Naive B cell (primary cell): ENCODE data around the gene CCDC40. TPM values are rescaled to one million over a fixed set of nuclear protein-coding genes. Genes with fewer than 3 reads are reported as not detected.

Experiments
- ATAC-seq, 2 donors: fragments of 150-1000 bp; cut with Tn5 transposase; 2 replicates each; pipeline ENCODE4 v1.10.0; 2021; ENCODE audit warnings: low read depth in 2 of 2, mild to moderate bottlenecking in 2 of 2, moderate library complexity in 2 of 2
- DNase-seq: peaks from one replicate; pipeline ENCODE4 v3.0.0; 2022
- H3K27ac Mint-ChIP-seq, 6 donors: one replicate each; pipeline ENCODE4 v1.8.0; 2020 to 2022; ENCODE audit warnings: mild to moderate bottlenecking in 6 of 6, mixed read lengths in 6 of 6, moderate library complexity in 5 of 6, inconsistent platforms in 2 of 6
- H3K27me3 Mint-ChIP-seq, 3 donors: one replicate each; pipeline ENCODE4 v1.8.0; 2021 to 2022; ENCODE audit warnings: mixed read lengths in 3 of 3, mild to moderate bottlenecking in 1 of 3
- H3K36me3 Mint-ChIP-seq, 2 donors: one replicate each; pipeline ENCODE4 v1.8.0; 2020 to 2022; ENCODE audit warnings: mixed read lengths in 2 of 2, inconsistent platforms in 1 of 2, mild to moderate bottlenecking in 1 of 2
- H3K4me1 Mint-ChIP-seq, 3 donors: one replicate each; pipeline ENCODE4 v1.8.0; 2020 to 2022; ENCODE audit warnings: mixed read lengths in 3 of 3, inconsistent platforms in 1 of 3, mild to moderate bottlenecking in 1 of 3, moderate library complexity in 1 of 3
- H3K4me3 Mint-ChIP-seq, 8 donors: one replicate each; pipeline ENCODE4 v1.8.0; 2020 to 2022; ENCODE audit warnings: mild to moderate bottlenecking in 8 of 8, mixed read lengths in 8 of 8, moderate library complexity in 8 of 8, inconsistent platforms in 2 of 8
- H3K9me3 Mint-ChIP-seq, 7 donors: one replicate each; pipeline ENCODE4 v1.8.0; 2020 to 2022; ENCODE audit warnings: mixed read lengths in 7 of 7, mild to moderate bottlenecking in 5 of 7, inconsistent platforms in 2 of 7, moderate library complexity in 1 of 7
- polyA plus RNA-seq, 6 donors: library from polyadenylated mRNA; unstranded; fragments of 300-500 nt; fragmentation: Illumina TruSeq; gene quantifications; one replicate each; pipeline ENCODE4 v1.2.3, GENCODE V29; 2021; ENCODE audit warnings: low read depth in 6 of 6

Gene CCDC40, protein sequence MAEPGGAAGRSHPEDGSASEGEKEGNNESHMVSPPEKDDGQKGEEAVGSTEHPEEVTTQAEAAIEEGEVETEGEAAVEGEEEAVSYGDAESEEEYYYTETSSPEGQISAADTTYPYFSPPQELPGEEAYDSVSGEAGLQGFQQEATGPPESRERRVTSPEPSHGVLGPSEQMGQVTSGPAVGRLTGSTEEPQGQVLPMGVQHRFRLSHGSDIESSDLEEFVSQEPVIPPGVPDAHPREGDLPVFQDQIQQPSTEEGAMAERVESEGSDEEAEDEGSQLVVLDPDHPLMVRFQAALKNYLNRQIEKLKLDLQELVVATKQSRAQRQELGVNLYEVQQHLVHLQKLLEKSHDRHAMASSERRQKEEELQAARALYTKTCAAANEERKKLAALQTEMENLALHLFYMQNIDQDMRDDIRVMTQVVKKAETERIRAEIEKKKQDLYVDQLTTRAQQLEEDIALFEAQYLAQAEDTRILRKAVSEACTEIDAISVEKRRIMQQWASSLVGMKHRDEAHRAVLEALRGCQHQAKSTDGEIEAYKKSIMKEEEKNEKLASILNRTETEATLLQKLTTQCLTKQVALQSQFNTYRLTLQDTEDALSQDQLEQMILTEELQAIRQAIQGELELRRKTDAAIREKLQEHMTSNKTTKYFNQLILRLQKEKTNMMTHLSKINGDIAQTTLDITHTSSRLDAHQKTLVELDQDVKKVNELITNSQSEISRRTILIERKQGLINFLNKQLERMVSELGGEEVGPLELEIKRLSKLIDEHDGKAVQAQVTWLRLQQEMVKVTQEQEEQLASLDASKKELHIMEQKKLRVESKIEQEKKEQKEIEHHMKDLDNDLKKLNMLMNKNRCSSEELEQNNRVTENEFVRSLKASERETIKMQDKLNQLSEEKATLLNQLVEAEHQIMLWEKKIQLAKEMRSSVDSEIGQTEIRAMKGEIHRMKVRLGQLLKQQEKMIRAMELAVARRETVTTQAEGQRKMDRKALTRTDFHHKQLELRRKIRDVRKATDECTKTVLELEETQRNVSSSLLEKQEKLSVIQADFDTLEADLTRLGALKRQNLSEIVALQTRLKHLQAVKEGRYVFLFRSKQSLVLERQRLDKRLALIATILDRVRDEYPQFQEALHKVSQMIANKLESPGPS
- not detected for polyA plus RNA-seq

DNA sequence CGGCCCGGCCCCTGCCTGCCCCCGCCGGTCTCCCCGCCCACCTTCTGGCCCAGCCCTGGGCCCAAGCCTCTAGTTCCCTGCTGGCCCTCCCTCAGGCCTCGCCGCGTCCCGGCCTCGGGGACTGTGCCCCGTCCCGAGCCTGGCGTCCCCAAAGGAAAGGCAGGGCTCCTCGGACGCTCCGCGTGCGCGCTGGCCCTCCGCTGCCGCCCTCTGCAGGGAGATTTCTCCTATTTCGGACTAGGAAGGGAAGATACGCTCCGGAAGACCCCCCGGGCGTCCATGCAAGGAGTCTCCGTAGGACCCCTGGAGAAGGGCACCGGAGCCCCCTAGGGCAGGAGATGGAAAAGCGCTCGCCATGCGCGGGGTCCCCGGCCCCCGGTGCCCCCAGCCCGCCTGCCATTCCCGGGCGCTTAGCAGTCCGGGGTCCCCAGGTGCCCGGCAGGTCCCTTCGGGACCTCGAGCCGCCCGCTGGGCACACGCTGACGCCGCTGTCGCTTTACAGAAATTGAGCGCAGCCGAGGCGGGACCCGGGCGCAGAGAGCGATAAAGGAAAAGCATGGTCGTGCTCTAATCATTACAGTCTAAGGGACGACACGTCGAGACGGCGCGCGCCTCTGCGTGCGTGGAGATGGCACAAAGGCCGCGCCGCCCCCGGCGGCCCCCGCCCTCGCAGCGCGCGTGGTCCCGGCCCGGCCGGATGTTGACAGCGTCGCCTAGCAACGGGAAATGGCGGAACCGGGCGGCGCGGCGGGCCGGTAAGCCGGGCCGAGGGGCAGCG is at the start of gene CCDC40:
Gene CCDC40, plus strand, starts transcription at position 706 of the 778 bp plus-strand sequence. Its CDS starts 21 bp downstream, at position 727.
- DNase-seq (peak; percentile 88), ATAC-seq (peak; percentile 77 to 78)
- H3K9me3 Mint-ChIP-seq: no peaks in the 10 kb centered on the region
- H3K4me1 Mint-ChIP-seq: peaks cover 7 to 25% (median 9%) of the 10 kb centered on the region in 3 donors
- peaks cover 0 to 12% (median 8%) of the 10 kb centered on the region in 3 donors for H3K27me3 Mint-ChIP-seq
- H3K27ac Mint-ChIP-seq: peak within 1 kb of the TSS; percentile 96 to 100 (median 98)
- H3K36me3 Mint-ChIP-seq: no peaks in the 10 kb centered on the region
- H3K4me3 Mint-ChIP-seq: peak within 1 kb of the TSS; percentile 83 to 94 (median 86)

DNA sequence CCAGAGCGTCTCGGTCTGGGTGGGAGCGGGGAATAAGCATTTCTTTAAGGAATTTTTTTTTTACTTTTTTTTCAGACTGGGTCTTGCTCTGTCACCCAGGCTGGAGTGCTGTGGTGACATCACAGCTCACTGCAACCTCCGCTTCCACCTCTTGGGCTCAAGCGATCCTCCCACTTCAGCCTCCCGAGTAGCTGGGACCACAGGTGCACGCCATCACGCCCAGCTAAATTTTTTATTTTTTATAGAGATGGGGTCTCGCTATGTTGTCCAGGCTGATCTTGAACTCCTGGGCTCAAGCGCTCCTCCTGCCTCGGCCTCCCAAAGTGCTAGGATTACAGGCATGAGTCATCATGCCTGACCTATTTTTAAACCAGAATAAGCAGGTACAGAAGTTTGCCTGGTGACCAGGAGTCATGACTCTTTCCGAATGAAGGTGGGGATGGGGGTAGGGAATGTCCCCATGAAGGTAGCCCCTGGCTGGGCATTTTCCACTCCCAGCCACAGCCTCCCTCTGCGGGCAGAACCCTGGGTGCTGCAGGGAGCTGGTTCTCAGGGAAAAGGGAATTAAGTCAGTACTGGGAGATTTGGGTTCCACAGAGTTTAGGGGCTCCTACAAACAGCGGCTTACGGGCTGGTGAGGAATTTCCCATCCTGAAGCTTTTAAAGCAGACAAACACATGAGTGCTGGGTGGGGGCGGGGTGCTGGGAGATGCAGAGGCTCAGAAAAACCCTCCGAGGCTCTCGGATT is 49.1 kb upstream of the CCDC40 start:
- ATAC-seq (no peak), DNase-seq (no peak)
- Mint-ChIP-seq H3K36me3 (no peaks in the 10 kb centered on the region), H3K4me1 (peaks cover 5 to 15% (median 8%) of the 10 kb centered on the region in 3 donors), H3K27me3 (peaks cover 0 to 2% (median under 1%) of the 10 kb centered on the region in 3 donors), H3K9me3 (no peaks in the 10 kb centered on the region), H3K4me3 (no peak overlapping the region), H3K27ac (no peak overlapping the region)

- Mint-ChIP-seq H3K4me1 (peaks cover 10 to 20% (median 12%) of the 10 kb centered on the region in 3 donors), H3K27ac (no peak overlapping the region), H3K9me3 (no peaks in the 10 kb centered on the region), H3K36me3 (no peaks in the 10 kb centered on the region), H3K4me3 (no peak overlapping the region), H3K27me3 (peaks cover 0 to 7% (median 3%) of the 10 kb centered on the region in 3 donors)
- DNase-seq (no peak), ATAC-seq (no peak)
These were observed 48.6 kb upstream of the CCDC40 start for GRCh38 chr17:79987935-79988184.

- H3K4me3 Mint-ChIP-seq: no peak overlapping the region
- ATAC-seq (no peak), DNase-seq (no peak)
- no peaks in the 10 kb centered on the region for H3K9me3 Mint-ChIP-seq
- H3K36me3 Mint-ChIP-seq: no peaks in the 10 kb centered on the region
- H3K4me1 Mint-ChIP-seq: peaks cover 12 to 25% (median 15%) of the 10 kb centered on the region in 3 donors
- peaks cover 0 to 9% (median 3%) of the 10 kb centered on the region in 3 donors for H3K27me3 Mint-ChIP-seq
- no peak overlapping the region for H3K27ac Mint-ChIP-seq
These were observed 48.1 kb upstream of the CCDC40 start for GRCh38 chr17:79988185-79988971.

DNA sequence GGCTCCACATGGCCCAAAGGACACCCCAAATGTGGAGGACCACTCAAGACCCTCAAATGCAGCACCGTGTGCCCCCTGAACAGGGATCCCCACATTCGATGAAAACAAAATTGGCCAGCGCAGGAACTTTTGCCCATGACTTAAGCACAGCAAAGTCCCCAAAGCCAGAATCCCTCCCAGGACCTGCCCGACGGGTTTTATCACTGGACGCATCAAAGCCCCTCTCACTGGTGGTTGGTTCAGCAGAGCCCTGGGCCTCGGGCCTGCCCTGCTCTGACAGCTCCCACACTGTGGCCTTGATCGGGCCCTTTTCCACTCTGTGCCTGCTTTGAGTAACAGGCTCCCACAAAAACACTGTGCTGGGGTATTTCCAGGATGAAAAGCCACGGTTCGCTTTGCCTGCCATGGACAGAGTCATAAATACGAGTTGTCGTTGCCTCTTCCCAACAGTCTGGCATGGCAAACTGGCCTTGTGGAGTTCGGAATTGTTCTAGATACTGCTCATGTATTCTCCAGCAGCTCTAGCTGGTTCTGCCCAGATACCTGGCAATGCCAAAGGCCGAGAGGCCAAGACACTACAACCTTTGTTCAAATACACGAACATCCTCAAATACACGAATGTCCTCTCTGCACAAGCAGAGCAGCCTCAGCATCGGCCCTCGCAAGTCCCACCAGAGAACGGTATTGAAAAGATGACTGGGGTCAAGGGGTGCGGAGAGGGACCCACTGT is 47.2 kb upstream of the CCDC40 start:
- no peak for DNase-seq
- Mint-ChIP-seq H3K27me3 (peaks cover 0 to 9% (median 3%) of the 10 kb centered on the region in 3 donors), H3K36me3 (no peaks in the 10 kb centered on the region), H3K9me3 (no peaks in the 10 kb centered on the region), H3K4me1 (peaks cover 12 to 32% (median 21%) of the 10 kb centered on the region in 3 donors), H3K4me3 (peak overlapping the region in 3 of 8 donors; percentile 15 to 43 (median 16)), H3K27ac (peak overlapping the region in 1 of 6 donors; percentile 64)
- ATAC-seq: no peak

DNA sequence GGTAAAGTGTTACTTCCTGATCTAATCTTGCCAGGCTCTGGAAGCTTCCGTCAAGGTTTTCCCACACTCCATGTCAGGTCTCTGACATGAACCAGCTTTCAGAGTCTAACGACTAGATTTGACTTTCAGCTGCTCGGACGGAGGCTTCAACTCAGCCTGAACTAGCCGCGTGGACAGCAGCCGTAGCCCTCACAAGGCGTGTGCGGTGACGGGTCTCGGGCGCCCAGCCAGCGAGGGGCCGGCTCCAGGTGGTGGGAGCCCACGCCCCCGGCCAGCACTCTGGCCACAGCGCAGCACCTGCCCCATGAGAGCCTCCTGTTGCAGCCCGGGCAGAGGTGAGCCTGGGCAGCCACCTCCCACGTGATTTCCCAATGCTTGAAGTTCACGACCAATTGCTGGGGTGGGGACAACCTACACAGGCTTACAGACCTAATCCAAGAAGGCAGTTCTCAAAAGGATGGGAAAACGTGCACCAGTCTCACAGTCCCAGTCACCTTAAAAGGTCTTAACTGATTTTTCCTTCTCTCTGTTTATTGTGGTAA is 46.3 kb upstream of the CCDC40 start:
- H3K4me3 Mint-ChIP-seq: peak overlapping the region in 2 of 8 donors; percentile 57 to 65

GRCh38 chr17:79990704-79991103 is 45.7 kb upstream of the CCDC40 start:
- ATAC-seq (no peak), DNase-seq (no peak)
- Mint-ChIP-seq H3K27ac (peak overlapping the region in 2 of 6 donors; percentile 1 to 59), H3K36me3 (no peaks in the 10 kb centered on the region), H3K27me3 (peaks cover 0 to 9% (median 3%) of the 10 kb centered on the region in 3 donors), H3K4me1 (peaks cover 12 to 32% (median 21%) of the 10 kb centered on the region in 3 donors), H3K4me3 (peak overlapping the region in 7 of 8 donors; percentile 29 to 78 (median 57)), H3K9me3 (no peaks in the 10 kb centered on the region)

More for the DNA sequence above, 46.3 kb upstream of the CCDC40 start:
- Mint-ChIP-seq H3K27ac (peak overlapping the region in 1 of 6 donors; percentile 59), H3K4me1 (peaks cover 12 to 32% (median 21%) of the 10 kb centered on the region in 3 donors), H3K27me3 (peaks cover 0 to 9% (median 3%) of the 10 kb centered on the region in 3 donors), H3K36me3 (no peaks in the 10 kb centered on the region), H3K9me3 (no peaks in the 10 kb centered on the region)
- DNase-seq (no peak), ATAC-seq (no peak)

DNA sequence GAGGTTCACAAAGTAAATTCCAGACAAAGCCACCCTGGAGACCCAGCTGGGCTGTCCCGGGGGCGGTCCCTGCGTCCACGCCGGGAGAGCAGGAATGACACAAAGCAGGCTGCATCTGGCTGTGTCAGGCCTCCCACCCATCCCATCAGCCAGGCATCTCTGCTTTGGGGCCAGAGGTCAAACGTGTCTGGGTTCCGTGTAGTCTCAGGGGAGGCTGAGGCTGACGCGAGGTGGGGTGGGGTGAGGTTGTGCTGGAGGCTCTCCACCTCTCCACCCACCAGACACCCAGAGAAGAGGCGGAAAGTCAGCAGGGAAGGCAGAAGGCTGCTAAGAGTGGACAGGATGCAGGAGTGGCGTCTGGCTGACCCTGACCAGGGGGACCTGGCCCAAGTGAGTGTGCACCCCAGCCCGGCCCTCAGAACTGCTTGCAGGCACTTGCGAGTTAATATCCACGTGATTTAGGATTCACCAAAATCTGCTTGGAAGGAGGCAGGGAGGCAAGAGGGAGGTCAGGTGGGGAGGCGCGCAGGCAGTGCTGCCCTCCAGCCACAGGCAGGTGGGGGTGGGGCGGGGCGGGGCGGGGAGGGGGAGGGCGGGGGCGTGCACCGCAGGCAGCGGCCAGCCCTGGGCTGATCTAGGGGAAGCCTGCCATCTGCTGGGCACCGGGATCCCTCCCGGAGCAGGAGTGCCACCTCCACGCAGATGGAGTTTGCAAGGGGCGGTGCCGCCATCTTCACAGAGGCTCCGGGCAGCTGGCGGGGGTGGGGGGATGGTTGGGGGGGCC is 45.1 kb upstream of the CCDC40 start:
- H3K9me3 Mint-ChIP-seq: no peaks in the 10 kb centered on the region
- H3K4me3 Mint-ChIP-seq: peak overlapping the region in 7 of 8 donors; percentile 54 to 83 (median 77)
- peaks cover 0 to 9% (median 3%) of the 10 kb centered on the region in 3 donors for H3K27me3 Mint-ChIP-seq
- peak; percentile 65 for DNase-seq
- no peaks in the 10 kb centered on the region for H3K36me3 Mint-ChIP-seq
- peak; percentile 97 to 98 for ATAC-seq
- H3K4me1 Mint-ChIP-seq: peaks cover 12 to 34% (median 26%) of the 10 kb centered on the region in 3 donors
- peak overlapping the region in 2 of 6 donors; percentile 1 to 47 for H3K27ac Mint-ChIP-seq

GRCh38 chr17:79991924-79992648 is 44.4 kb upstream of the CCDC40 start:
- peak overlapping the region in 4 of 6 donors; percentile 74 to 95 (median 82) for H3K27ac Mint-ChIP-seq
- peak overlapping the region in 7 of 8 donors; percentile 72 to 87 (median 76) for H3K4me3 Mint-ChIP-seq
- no peaks in the 10 kb centered on the region for H3K9me3 Mint-ChIP-seq
- H3K36me3 Mint-ChIP-seq: no peaks in the 10 kb centered on the region
- H3K4me1 Mint-ChIP-seq: peaks cover 17 to 41% (median 33%) of the 10 kb centered on the region in 3 donors
- DNase-seq (no peak), ATAC-seq (peak in 1 of 2 donors; percentile 10)
- H3K27me3 Mint-ChIP-seq: peaks cover 0 to 9% (median 3%) of the 10 kb centered on the region in 3 donors
